Activated T-cell treated with anti-CD3 and anti-CD28 coated beads for 1 hour (primary cell): ENCODE measurements around the gene MARK3.

Experiments used
- DNase-seq: peaks from one replicate; pipeline ENCODE4 v3.0.0-alpha.2; 2020; ENCODE audit warnings: low read depth

The MARK3 gene

DNA sequence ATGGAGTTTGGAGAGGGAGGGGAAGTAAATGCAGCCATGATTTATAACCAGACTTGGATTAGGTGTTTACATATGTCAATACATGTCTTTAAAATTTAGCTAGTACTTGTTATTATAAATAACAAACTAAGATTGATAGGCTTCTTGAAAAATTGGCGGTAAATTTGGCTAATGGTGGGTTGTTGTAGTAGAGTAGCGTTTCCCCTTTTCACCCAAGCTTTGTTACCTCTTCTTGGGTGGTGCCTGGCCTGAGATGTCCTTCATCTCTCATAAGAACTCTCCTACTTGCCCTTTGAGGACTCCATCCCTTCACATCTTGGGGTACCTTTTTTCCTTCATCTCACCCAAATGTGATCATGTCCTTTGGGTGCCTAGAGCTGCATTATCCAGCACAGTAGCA lies 11.2 kb downstream of the MARK3 start:
- DNase-seq = no peak

DNA sequence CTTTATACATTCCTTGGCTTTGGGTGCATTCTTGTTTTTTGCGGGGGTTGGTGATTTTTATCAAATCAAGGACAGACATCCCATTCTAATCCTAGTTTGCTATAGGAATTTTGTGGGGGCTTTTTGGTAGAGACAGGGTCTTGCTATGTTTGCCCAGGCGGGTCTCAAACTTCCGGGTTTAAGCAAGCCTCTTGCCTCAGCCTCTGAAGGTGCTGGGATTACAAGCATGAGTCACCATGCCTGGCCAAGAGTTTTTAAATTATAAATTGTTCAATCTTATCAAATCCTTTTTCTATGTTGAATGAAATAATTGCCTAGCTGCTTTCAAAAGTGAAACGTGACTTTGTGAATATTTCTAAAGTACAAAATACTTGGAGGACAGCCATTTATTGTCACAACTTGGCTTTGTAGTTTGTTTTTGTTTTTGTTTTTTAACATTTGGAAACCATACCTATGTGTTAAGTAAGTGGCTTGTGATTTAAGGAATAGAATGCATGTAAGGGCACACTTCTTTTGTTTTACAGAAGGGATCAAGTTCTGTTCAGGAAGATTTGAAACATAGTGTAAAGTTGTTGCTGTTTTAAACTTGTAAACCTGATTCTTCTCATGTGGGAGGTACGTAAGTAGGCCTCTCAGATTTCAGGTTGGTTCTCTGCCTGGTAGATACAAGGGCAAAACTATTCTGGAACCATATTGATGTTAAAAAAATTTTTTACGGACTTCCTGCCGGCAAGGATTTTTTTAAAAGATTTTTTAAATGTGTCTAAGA lies 13.4 kb downstream of the MARK3 start:
- DNase-seq = no peak

DNA sequence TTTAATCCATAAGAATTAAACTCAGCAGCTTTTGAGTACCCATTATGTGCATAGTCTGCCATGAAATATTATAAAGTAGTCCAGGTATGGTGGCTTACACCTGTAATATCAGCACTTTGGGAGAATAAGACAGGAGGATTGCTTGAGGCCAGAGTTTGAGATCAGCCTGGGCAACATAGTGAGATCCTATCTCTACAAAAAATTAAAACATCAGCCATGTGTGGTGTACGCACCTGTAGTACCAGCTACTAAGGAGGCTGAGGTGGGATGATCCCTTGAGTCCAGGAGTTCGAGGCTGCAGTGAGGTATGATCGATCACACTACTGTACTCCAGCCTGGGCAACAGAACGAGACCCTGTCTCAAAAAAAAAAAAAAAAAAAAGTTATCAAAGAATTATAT lies 15.3 kb downstream of the MARK3 start:
- no peak for DNase-seq

DNA sequence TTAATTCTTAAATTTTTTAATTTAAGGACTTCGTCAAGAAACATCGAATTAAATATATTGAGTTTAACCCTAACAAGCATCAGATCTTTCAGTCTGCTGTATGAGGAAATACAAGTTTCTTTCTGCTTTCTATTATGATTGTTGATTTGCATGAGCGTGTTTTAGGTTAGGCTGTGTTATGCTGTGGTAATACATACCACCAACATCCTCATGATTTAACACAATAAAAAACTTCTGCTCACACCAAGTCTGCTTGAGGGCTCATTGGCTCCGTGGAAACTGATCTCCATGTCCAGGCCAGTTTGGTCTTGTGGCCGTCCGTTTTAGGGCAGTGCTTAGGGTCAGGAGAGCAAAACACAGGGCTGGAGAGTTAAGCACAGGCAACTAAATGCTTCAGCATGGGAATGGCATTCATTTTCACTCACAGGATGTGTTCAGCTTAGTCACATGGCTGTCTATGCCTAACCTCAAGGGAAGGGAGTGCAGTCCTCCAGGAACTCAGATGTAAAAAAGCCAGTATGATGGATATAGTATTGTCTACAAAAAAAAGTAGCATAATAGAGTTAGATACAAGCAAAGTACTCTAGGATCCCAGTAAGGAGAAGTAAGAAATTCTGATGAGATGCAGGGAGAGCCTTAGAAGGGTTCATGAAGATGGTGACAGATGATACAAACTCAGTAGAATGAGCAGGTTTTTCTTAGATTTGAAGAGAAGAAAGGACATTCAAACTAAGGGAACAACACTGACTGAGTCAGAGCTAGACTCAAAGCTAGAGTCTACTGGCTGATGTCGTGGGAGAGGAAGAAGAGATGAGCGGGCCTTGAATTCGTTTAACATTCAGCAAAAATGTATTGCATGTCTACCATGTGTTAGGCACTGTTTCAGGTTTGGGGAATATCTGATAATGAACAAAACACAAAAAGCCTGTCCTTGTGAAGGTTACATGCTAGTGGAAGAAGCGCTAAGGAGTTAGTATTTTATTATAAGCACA lies 16.3 kb downstream of the MARK3 start:
- DNase-seq = no peak

DNA sequence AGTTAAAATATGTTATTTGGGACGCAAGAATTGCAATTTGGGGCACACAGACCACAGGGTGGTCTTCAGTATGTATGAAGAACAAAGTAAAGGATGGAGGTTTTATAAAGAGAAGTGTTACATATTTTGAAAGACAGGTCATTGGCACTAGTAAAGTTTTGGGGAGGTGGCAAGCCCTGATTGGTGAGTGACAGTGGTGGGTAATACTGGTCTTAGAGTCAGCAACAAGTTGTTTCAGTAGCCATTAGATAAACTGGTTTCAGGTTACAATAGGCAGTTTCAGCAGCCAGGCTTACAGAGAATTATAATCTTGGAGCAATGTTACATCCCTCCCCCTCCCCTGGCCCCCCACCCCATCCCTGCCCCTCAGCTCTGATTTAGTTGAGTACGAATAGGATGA lies 17.5 kb downstream of the MARK3 start:
- no peak for DNase-seq

DNA sequence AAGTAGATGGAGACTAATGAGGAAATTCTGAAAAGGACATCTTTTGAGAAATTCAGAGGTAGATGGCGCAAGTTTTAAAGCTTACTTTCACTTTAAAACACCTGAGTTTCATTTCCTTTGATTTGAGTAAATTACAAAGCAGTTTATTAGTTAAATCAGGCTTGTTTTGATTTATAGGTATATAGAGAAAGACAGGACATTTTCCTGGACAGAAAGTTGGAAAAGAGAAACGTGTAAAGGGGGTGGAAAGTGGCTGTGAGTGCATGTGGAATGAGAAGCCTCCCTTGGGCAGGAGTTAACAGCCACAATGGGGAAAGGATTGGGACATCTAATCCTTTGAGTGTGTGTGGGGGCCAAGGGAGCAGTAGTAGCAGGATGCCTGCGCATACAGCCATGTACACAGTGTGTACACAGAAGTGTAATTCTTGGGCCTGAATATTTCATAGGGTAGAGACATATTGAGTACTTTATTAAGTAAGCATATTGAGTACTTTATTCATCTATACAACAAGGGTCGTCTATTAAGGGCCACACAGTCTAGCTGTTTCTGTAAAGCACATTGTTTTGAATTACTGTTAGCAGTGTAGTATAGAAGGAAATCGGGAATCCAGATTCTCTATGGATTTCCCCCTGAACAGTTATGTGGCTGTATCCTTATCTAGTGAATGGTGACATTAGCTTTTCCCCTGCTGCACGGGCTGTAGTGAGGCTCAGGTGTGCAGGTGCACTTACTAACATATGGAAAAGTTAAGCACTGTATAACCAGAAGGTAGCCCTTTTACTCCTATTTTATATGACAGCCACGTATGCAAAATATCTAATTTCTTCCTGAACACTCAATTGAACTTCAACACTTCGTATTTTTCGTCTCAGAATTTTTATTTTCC lies 19.1 kb downstream of the MARK3 start:
- no peak for DNase-seq

DNA sequence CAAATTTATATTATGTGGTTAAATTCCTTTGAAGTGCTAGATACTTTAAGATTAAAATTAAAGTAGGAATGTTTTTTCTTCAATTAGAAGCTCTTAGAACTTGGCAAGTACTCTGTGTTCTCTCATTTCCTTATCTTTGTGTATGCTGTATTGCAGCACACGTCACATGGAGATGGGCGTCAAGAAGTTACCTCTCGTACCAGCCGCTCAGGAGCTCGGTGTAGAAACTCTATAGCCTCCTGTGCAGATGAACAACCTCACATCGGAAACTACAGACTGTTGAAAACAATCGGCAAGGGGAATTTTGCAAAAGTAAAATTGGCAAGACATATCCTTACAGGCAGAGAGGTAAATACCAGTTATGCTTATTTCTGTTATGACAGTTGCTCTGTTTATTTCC lies 19.7 kb downstream of the MARK3 start:
- DNase-seq = no peak

DNA sequence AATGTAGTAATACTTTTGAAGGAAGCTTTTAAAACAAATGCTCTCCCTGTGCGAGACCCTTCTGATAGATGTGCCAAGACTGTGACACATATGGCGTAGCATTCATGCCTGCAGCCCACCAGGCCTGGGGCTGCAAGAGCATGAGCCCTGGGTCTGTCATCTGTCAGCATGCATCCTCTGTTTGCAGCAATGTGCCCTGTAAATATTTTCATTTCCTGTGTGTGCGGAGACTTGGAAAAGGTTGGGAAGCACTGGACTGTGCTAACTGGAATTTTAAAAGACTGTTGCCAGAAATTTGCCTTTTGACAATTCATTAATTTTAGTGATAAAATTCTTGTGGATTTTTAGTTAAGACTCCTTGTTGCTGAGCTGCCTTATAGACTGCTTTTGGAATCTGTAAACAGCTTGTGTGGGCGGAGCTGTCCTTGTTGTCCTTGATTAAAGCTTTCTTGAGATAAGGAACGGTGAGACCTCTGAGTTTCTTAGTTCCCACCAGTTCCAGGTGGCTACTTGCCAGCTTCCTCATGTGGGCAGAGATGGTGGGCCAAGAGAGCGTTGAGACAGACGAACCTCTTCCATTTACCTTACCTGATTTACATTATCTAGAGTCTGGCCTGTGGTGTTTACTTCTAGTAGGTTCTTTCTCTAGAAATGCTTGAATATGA lies 23.4 kb downstream of the MARK3 start:
- no peak for DNase-seq

DNA sequence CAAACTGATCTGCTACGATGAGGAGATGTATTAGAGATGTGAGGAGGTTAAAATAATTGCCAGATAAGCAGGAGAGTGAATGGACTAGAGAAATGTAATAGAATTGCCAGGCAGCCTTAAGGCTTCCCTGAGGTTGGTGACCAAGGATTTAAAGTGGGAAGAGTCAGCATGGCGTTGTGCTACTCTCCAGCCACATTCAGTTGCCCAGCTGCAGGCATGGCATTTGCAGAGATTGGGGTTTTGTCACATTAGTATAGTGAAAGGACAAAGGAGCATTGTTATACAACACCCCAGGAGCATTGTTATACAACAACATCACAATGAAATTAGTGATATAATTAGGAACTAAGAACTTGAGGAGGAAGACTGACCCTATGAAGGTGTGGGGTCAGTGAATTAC lies 31.7 kb downstream of the MARK3 start:
- DNase-seq = no peak

DNA sequence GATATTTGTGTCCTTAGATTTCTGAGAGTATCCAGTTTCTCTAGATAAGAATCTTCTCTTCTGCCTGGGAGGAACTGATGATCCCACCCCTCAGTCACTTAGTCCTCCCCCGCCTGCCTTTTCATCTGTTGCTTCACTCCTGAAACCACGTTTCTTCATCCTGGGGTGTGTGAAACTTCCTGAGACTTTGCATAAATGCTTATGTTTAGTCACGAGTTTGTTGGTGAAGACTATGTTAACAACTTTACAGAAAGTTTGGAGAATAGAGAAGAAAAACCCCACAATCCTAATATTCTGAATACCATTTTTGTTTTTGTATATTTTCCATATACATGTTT lies 33.2 kb downstream of the MARK3 start:
- no peak for DNase-seq

DNA sequence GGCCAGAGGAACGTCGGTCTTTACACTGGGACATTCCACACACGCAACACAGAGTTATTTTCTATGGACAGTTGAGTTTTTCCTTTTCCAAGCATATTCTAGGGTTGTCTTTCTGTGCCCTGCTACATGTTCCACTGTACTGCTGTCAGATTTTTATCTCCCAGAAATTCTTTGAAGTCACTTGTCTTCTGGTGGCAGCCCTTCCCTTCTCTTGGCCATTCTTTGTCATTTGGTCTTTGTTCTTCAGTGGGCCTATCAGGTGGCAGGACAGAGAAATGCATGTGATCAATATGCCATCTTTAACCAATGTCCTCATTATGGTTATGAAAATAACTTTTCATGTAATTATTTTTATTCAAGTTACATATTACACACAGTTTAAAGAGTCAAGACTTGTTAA lies 36.3 kb downstream of the MARK3 start:
- DNase-seq = no peak

DNA sequence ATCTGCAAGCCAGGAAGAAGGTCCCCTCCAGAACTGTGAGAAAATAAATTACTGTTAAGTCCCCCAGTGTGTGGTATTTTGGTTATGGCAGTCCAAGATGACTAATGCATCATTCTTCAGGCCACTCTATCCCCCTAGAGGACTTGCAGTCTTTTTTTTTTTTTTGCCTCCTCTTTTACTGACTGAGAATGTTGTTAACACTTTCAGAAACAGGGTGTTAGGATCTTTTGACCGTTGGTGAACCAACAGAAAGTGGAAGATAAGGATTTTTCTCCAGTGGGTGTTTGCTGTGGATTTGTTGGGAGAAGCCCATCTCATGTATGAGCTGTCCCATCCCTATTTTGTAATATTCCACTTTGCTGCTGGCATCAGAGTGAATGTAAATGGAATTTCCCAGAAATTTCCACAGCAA lies 37.8 kb downstream of the MARK3 start:
- DNase-seq = no peak

DNA sequence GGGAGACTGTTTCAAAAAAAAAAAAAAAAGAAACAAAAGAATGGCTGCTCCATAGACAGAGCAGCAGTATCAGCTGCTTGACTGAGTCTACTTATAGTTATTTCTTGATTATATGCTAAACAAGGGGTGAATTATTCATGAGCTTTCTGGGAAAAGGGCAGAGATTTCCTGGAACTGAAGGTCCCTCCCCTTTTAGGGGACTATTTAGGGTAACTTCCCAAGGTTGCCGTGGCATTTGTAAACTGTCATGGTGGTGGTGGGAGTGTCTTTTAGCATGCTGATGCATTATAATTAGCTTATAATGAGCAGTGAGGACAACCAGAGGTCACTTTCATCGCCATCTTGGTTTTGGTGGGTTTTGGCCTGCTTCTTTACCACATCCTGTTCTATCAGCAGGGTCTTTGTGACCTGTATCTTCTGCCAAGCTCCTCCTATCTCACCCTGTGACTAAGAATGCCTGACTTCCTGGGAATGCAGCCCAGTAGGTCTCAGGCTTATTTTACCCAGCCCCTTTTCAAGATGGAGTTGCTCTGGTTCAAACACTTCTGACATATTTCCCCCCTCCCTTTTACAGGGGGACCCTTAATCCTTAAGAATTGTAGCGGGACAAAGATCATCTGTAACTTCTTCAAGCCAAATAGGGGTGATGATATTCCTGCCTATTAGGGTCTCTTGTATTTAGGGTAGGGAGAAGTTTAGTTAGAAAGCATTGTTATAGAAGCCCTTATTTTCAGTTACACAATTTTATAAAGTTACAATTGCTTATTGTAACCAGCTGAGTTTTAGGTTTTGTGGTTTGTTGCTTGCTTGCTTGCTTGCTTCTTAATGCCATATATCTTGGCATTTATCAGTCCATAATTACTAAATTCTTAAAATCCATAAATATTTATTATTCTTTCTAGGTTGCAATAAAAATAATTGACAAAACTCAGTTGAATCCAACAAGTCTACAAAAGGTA lies 42.5 kb downstream of the MARK3 start:
- DNase-seq = no peak

DNA sequence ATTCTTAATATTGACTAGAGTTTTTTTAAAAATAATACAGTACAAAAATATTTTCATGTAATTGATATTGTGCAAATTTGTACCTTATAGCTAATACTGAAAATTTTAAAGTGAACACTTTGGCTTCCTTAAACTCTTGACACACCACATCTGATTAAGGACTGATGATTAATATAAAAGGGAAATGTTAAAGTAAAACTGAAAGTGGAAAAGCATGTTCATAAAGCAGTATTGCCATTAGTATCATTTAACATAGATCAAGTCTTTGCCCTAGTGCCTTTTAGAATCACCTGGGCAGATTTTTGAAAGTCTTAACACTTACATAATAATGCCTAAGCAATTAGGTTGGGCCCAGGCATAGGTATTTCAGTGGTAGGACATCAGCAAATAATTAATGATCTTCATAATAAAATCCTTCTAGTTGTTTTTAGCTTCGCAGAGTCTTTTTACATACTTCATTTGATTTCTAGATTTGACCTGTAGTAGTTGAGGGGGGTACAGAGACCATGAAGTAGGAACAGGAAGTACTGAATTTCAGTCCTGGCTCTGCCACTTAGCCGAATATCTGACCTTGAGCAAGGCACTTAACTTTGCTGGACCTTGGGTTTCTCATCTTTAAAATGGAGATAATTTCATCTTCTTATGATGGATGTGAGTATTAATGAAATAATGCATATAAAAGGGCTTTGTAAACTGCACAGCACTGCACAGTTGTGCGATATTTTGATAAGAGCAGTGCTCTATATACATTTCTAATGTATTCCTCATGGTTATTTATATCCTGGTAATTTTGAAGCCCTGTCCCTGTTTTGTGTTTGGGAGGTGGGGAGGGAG lies 43.7 kb downstream of the MARK3 start:
- DNase-seq = no peak

DNA sequence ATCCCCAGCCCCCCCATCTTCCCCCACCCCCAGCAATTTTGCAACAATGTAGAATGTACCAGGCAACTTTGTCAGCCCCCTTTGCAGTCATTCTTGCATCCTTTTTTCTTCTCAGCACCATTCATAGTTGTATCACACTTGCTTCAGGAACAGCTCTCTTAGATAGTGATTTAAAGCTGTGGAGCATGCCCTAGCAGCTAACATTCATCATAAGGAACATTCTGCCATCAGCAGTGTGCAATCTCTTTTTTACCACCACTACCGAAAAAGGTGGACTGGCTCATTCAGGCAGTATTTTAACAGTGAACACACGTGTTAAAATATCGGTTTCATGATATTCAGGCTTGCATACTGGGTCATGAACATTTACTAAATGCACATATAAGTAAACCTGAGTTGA lies 45.1 kb downstream of the MARK3 start:
- no peak for DNase-seq

DNA sequence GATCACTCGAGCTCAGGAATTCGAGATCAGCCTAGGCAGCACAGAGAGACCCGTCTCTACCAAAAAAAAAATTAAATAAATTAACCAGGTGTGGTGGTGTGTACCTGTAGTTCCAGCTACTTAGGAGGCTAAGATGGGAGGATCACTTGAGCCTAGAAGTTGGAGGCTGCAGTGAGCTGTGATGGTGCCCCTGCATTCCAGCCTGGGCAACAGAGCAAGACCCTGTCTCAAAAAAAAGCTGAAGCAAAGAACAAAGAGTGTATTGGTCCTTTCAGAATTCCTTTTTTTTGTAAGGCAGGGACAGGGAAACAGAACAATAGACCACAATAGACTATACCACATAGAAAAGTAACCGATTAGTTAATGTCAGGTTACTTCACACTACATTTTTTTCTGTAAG lies 47.4 kb downstream of the MARK3 start:
- no peak for DNase-seq

DNA sequence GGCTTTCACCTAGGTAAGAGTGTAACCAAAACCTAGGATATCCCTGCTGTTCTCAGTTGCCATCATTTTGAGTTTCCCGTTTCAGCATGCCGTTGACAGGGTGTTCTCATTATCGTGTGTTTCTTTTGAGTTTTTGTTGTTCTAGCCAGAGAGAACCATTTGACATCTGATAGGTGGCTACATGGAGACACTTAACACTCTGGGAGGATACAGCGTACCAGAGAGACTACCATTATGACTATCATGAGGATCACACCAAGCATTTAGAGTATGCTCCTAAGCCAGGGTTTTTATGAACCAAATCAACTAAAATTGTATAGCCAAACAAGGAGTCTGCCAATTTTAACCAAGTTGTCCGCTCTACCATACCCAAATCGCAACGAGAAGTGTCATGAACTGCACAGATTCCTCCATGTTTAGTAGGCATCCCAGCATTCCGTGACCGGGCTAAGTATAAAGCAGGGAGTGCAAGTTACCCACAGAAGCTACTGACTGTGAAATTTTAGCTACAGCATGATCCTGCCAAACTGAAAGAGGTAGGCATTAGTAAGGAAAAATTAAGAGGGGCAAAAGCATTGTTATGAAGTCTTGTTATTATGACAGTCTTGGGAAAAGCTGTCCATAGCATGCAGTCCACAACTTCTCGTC lies 48.8 kb downstream of the MARK3 start:
- no peak for DNase-seq

DNA sequence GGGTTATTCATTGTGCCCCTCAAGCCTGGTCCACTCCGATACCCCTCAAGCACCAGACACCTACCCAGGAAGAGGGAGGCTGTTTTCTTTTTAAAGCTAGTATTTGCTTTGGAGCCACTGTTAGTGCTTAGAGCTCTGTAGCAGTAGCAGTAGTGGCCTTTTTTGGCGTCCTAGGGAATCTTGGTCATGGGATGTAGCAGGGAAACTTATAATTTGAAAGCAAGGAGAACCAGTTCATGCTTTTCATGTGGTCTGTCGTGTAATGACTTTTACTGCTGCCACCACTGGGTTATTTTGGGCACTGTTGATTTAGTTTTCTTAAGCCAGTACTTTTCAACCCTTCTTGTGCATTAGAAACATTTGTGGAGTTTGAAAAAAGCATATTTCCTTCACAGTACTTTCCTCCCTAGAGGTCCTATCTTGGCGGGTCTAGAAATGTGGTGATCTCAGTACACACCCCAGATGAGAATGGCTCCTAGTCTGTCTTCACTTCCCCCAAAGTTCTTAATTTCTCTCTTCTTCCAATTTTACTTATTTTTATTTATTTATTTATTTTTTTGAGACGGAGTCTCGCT lies 49.7 kb downstream of the MARK3 start:
- DNase-seq = no peak

DNA sequence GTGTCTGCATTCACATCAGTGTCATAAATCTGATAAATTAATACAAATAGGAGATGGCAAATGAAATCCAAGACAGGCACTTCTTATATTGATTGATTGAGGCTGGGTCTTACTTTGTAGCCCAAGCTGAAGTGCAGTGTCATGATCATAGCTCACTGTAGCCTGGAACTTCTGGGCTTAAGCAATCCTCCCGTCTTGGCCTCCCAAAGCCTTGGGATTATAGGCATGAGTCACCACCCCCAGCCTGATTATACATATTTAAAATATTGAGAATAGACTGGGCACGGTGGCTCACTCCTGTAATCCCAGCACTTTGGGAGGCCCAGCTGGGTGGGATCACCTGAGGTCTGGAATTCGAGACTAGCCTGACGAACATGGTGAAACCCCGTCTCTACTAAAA lies 51.3 kb downstream of the MARK3 start:
- DNase-seq = no peak
